ENCODE results near the gene ACTN4.

Gene ACTN4

DNA sequence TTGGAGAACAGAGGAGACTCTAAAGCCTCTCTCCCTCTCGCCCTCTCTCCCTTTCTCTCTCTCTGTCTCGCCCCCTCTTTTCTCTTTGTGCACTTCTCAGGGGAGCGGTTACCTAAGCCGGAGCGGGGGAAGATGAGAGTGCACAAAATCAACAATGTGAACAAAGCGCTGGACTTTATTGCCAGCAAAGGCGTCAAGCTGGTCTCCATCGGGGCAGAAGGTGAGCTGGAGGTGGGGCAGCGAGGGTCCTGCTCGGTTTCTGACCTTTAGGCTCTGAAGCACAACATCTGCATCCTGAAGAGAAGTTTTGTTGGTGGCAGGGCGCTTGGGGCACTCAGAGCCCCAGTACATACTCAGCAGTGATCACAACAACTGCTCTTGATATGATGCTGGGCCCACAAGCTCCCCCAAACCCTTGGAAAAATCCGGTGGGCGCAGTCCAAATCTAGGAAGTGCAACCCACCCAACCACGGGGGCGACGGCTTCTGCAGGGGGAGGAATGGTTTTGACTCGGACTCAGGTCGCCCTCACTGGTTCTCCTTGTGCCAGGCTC lies 53.5 kb downstream of the ACTN4 start:
- H3K27ac ChIP-seq (ENCODE audit: low read depth, low read length), result peak overlapping the region; percentile 67
- H3K4me1 ChIP-seq (ENCODE audit: insufficient read depth, low read length), result peaks cover 37% of the 10 kb centered on the region
- no peaks in the 10 kb centered on the region for H3K9me3 ChIP-seq (ENCODE audit: low read length)
- no peaks in the 10 kb centered on the region for H3K27me3 ChIP-seq (ENCODE audit: control insufficient read depth in 1 of 2, insufficient read depth in 2 of 2, low read length in 2 of 2)
- no peak overlapping the region for H3K9ac ChIP-seq (ENCODE audit: low read length)
- H3K36me3 ChIP-seq (ENCODE audit: insufficient read depth, low read length), result peaks cover 62% of the 10 kb centered on the region
- no peak overlapping the region for H3K4me3 ChIP-seq (ENCODE audit: low read depth in 1 of 2, low read length in 2 of 2)

DNA sequence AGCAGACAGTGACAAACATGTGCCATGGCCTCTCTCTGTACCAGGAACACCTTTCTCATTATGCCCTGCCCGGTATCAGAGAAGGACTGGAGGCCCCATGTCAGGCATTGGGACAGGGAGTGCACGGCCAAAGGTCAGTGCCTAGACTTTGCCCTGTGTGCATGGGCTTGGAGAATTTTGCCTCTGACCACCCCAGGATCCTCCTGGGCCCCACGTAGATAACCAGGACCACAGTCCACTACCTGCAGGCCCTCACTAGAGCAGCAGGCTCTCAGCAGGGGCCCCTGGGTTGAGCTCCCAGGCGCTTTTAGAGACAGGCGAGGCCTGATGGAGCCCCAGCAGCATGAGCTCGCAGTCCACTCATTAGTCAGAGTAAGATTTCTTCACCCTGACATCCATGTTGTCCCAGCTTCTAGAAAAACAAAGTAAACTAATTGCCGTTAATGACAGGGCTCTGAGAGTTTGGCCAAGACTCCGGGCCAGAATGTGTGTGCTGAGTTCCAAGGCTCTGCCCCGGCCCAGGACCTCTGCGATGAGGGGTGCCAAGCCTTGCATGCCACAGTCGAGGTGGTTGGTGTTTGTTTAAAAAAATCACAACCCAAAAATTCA lies 54.1 kb downstream of the ACTN4 start:
- H3K4me1 ChIP-seq (ENCODE audit: insufficient read depth, low read length), result peaks cover 32% of the 10 kb centered on the region
- no peak overlapping the region for H3K9ac ChIP-seq (ENCODE audit: low read length)
- H3K36me3 ChIP-seq (ENCODE audit: insufficient read depth, low read length), result peaks cover 67% of the 10 kb centered on the region

DNA sequence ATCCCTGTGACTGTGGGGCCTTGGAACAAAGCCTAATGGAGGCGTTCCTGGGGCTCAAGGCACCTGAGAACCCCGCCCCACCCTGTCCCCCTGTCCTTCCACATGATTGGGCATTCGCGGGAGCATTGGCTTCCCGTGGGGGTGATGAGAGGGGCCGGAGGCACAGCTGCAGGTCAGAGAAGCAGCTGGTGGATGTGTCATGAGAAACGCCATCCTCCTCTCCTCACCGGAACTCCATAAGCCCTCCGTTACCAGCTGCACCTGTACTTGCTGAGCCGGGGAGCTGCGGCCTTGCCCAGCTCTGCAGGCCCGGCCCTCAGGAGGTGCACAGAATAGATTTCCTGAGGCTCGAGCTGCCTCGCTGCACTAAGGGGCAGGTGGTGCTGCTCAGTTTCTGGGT lies 54.8 kb downstream of the ACTN4 start:
- H3K9ac ChIP-seq (ENCODE audit: low read length), result no peak overlapping the region
- H3K9me3 ChIP-seq (ENCODE audit: low read length), result no peaks in the 10 kb centered on the region
- no peaks in the 10 kb centered on the region for H3K27me3 ChIP-seq (ENCODE audit: control insufficient read depth in 1 of 2, insufficient read depth in 2 of 2, low read length in 2 of 2)
- H3K36me3 ChIP-seq (ENCODE audit: insufficient read depth, low read length), result peaks cover 70% of the 10 kb centered on the region
- H3K4me1 ChIP-seq (ENCODE audit: insufficient read depth, low read length), result peaks cover 29% of the 10 kb centered on the region
- no peak overlapping the region for H3K27ac ChIP-seq (ENCODE audit: low read depth, low read length)
- no peak overlapping the region for H3K4me3 ChIP-seq (ENCODE audit: low read depth in 1 of 2, low read length in 2 of 2)

More for the DNA sequence above, 54.1 kb downstream of the ACTN4 start:
- Histone ChIP-seq H3K27me3 (ENCODE audit: control insufficient read depth in 1 of 2, insufficient read depth in 2 of 2, low read length in 2 of 2) (no peaks in the 10 kb centered on the region), H3K27ac (ENCODE audit: low read depth, low read length) (peak overlapping the region; percentile 67), H3K4me3 (ENCODE audit: low read depth in 1 of 2, low read length in 2 of 2) (no peak overlapping the region), H3K9me3 (ENCODE audit: low read length) (no peaks in the 10 kb centered on the region)

DNA sequence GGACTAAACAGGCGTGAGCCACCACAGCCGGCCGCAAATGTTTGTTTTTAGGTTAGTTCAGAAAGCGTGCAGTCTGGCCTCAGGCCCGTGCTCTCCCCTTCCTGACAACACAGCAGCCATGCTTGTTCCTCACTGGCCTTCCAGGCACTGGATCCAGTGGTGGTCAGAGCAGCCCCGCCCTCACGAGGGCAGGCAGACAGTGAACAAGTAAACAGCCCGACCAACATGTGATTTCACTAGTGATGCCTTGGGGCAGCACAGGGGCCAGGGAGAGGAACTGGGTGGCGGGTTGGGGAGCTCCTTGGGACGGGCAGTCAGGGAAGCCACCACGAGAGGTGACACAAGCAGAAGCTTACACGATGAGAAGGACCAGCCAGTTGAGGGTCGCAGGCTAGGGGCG lies 56.1 kb downstream of the ACTN4 start:
- no peaks in the 10 kb centered on the region for H3K9me3 ChIP-seq (ENCODE audit: low read length)
- H3K27ac ChIP-seq (ENCODE audit: low read depth, low read length), result no peak overlapping the region

DNA sequence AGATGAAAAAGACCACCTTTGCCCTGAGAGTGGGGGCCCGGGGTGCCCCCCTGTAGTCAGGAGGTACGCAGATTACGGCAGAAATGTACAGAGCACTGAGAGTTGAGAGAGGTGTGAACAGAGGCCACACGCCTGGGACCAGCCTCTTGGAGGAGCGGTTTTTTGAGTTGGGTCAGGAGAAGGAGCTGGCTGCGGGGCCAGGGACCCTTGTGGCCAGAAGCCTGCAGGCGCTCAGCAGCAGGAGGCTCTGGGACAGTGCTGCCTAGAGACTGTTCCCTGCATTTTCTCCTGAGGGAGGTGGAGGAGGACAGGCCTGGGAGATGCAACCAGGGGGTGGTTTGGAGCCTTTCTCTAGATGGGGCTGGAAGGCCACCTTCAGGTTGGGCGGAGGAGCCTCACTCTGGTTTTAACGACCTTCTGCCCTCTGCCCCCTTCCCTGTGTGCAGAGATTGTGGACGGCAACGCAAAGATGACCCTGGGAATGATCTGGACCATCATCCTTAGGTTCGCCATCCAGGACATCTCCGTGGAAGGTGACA lies 57.1 kb downstream of the ACTN4 start:
- no peak overlapping the region for H3K4me3 ChIP-seq (ENCODE audit: low read depth in 1 of 2, low read length in 2 of 2)
- no peaks in the 10 kb centered on the region for H3K27me3 ChIP-seq (ENCODE audit: control insufficient read depth in 1 of 2, insufficient read depth in 2 of 2, low read length in 2 of 2)
- H3K27ac ChIP-seq (ENCODE audit: low read depth, low read length), result no peak overlapping the region
- no peak overlapping the region for H3K9ac ChIP-seq (ENCODE audit: low read length)
- H3K4me1 ChIP-seq (ENCODE audit: insufficient read depth, low read length), result peaks cover 27% of the 10 kb centered on the region
- H3K36me3 ChIP-seq (ENCODE audit: insufficient read depth, low read length), result peaks cover 92% of the 10 kb centered on the region
- no peaks in the 10 kb centered on the region for H3K9me3 ChIP-seq (ENCODE audit: low read length)

More for the DNA sequence above, 56.1 kb downstream of the ACTN4 start:
- no peak overlapping the region for H3K9ac ChIP-seq (ENCODE audit: low read length)
- H3K4me3 ChIP-seq (ENCODE audit: low read depth in 1 of 2, low read length in 2 of 2), result no peak overlapping the region
- peaks cover 29% of the 10 kb centered on the region for H3K4me1 ChIP-seq (ENCODE audit: insufficient read depth, low read length)
- H3K27me3 ChIP-seq (ENCODE audit: control insufficient read depth in 1 of 2, insufficient read depth in 2 of 2, low read length in 2 of 2), result no peaks in the 10 kb centered on the region
- H3K36me3 ChIP-seq (ENCODE audit: insufficient read depth, low read length), result peaks cover 82% of the 10 kb centered on the region

DNA sequence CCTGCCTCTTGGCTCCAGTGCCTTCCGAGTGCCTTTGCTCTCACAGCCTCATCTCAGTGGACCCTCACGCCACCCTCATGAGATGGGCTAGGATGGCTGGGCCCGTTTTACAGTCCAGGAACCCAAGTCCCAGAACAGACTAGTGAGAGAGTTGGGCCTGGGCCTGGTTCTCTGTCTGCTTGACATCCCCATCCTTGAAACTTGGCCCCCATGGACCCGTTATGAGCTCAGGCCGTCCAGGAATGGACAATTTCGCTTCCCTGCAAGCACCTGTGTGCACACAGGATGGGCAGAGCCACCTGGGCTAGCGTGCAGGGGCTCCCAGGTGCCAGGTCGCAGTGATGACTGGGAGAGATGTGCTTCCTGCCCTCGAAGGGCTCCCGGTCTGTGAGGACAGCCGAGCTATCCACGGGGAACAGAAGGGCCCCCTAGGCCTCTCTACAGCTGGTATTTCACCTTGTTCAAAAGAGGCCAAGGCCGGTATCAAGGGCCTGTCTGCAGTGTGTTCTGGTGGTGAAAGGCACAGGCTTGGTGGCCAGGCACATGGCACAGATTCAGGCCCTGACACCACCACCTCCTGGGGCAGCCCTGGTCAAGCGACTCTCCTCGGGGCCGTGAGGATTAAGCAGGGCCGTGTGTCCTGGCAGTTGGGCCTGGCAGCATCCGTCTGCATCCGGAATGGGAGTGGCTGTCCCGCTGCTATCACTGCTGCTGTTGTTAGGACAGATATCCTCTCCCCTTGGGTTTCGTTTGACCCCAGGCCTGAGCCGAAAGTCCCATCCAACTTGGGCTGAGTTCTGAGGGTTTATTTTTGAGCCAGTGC lies 58.0 kb downstream of the ACTN4 start:
- H3K4me3 ChIP-seq (ENCODE audit: low read depth in 1 of 2, low read length in 2 of 2), result no peak overlapping the region
- peak overlapping the region; percentile 20 for H3K9ac ChIP-seq (ENCODE audit: low read length)
- peaks cover 96% of the 10 kb centered on the region for H3K36me3 ChIP-seq (ENCODE audit: insufficient read depth, low read length)
- no peak overlapping the region for H3K27ac ChIP-seq (ENCODE audit: low read depth, low read length)
- H3K4me1 ChIP-seq (ENCODE audit: insufficient read depth, low read length), result peaks cover 35% of the 10 kb centered on the region
- H3K9me3 ChIP-seq (ENCODE audit: low read length), result no peaks in the 10 kb centered on the region
- H3K27me3 ChIP-seq (ENCODE audit: control insufficient read depth in 1 of 2, insufficient read depth in 2 of 2, low read length in 2 of 2), result no peaks in the 10 kb centered on the region

DNA sequence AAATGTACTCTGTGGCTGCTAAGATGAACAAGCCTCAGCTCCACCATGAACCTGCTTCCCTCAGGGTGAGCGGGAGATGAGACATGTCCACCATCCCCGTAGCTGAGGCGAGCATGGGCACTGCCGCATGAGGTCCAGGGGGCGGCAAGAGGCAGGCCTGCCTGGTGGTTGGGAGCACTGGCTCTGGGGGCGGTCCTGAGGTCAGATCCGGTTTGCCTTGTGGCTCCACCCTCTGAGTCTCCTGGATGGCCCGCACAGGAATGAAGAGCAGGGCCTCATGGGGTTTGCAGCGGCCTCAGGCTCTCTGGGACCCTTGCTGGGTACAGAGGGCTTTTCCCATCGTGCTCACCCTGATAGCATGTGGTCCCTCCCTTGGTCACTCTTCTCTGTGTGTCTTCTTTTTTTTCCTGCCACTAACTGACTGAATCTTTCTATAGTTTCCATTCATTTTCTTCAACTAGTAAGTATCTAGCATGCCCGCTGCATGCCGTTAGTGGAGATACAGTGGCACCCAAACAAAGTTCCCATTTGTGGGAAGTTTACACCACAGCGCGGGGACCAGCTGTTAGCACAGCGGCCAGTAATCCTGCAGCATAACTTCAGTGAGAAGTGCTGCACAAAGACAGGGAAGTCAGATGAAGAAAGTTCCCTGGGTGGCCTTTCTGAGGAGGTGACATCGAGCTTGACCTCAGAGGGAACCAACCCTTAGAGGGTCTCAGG lies 59.5 kb downstream of the ACTN4 start:
- Histone ChIP-seq H3K36me3 (ENCODE audit: insufficient read depth, low read length) (peaks cover 92% of the 10 kb centered on the region), H3K9ac (ENCODE audit: low read length) (no peak overlapping the region), H3K4me3 (ENCODE audit: low read depth in 1 of 2, low read length in 2 of 2) (no peak overlapping the region), H3K4me1 (ENCODE audit: insufficient read depth, low read length) (peaks cover 44% of the 10 kb centered on the region), H3K27ac (ENCODE audit: low read depth, low read length) (peak overlapping the region; percentile 35), H3K27me3 (ENCODE audit: control insufficient read depth in 1 of 2, insufficient read depth in 2 of 2, low read length in 2 of 2) (no peaks in the 10 kb centered on the region), H3K9me3 (ENCODE audit: low read length) (no peaks in the 10 kb centered on the region)

DNA sequence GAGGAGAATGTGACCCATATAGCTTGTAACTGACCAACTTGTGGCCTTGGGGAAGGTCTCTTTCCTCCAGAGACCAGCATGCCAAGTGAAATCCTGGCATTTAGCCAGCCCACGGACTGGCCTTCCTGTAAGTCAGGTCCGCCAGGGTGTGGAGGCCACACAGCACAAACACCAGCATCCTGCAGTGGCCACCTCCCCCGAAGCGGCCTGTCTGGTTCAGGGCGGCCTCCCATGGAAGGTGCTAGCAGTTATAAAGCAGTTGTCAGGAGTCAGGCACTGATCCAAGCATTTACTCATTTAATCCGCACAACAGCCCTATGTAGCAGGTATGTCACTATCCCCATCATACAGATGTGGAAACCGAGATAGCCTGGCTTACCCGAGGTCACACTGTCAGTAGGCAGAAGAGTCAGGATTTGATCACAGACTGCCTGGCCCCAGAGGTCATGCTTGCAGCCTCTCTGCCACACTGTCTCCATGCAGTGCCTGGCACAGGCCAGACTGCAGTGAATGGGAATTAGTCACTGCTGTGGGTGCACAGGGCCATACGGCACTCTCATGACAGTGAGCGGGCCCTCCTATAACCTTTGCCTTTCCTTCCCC lies 60.2 kb downstream of the ACTN4 start:
- H3K27ac ChIP-seq (ENCODE audit: low read depth, low read length), result peak overlapping the region; percentile 35
- peaks cover 51% of the 10 kb centered on the region for H3K4me1 ChIP-seq (ENCODE audit: insufficient read depth, low read length)
- no peak overlapping the region for H3K9ac ChIP-seq (ENCODE audit: low read length)
- H3K27me3 ChIP-seq (ENCODE audit: control insufficient read depth in 1 of 2, insufficient read depth in 2 of 2, low read length in 2 of 2), result no peaks in the 10 kb centered on the region
- no peaks in the 10 kb centered on the region for H3K9me3 ChIP-seq (ENCODE audit: low read length)
- H3K4me3 ChIP-seq (ENCODE audit: low read depth in 1 of 2, low read length in 2 of 2), result no peak overlapping the region
- peaks cover 85% of the 10 kb centered on the region for H3K36me3 ChIP-seq (ENCODE audit: insufficient read depth, low read length)

DNA sequence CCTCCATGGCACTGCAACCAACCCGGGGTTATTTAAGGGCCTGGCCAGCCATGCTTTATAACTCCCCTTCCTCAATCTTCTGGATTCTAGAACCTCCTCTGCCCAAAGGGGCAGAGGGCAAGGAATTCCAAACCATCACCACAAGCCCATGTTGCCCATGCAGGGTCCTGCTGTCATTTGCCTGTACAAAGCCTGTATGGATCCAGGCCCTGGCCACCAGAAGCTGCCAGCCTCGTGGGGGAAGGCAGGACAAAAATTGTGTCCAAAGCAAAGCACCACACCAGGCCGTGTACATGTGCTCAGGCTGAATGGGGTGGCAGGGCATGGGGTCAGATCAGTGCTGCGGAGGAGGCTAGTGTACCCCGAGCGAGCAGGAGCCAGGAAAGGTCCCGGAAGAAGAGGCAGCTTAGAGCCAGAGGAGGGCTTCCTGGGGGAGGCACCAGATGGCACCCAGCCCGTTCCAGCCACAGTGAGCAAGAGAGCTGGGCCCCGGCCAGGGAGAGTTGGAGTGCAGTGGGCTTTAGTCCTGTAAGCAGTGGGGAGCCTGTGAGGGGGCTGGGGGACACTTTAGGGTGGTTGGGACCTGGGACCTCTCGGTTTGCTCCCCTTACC lies 61.1 kb downstream of the ACTN4 start:
- Histone ChIP-seq H3K27me3 (ENCODE audit: control insufficient read depth in 1 of 2, insufficient read depth in 2 of 2, low read length in 2 of 2) (no peaks in the 10 kb centered on the region), H3K27ac (ENCODE audit: low read depth, low read length) (peak overlapping the region; percentile 83), H3K36me3 (ENCODE audit: insufficient read depth, low read length) (peaks cover 81% of the 10 kb centered on the region), H3K9ac (ENCODE audit: low read length) (no peak overlapping the region), H3K9me3 (ENCODE audit: low read length) (no peaks in the 10 kb centered on the region), H3K4me1 (ENCODE audit: insufficient read depth, low read length) (peaks cover 60% of the 10 kb centered on the region), H3K4me3 (ENCODE audit: low read depth in 1 of 2, low read length in 2 of 2) (no peak overlapping the region)

DNA sequence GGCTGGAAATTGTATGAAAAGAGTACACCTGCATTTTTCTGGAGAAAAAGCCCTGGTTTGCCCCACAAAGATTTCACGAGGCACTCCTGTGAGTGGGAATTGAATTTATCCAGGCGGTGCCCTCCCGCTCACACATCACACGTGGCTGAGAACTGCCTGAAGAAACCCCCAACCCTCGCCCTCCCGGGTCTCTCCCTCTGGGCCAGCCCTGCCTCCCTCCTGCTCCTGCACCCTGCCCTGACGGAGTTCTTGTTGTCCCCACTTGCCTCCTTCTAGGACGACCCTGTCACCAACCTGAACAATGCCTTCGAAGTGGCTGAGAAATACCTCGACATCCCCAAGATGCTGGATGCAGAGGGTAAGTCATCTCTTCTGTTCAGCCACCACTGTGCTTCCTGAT lies 61.7 kb downstream of the ACTN4 start:
- Histone ChIP-seq H3K4me3 (ENCODE audit: low read depth in 1 of 2, low read length in 2 of 2) (no peak overlapping the region), H3K4me1 (ENCODE audit: insufficient read depth, low read length) (peaks cover 63% of the 10 kb centered on the region), H3K27ac (ENCODE audit: low read depth, low read length) (peak overlapping the region; percentile 83), H3K9me3 (ENCODE audit: low read length) (no peaks in the 10 kb centered on the region), H3K9ac (ENCODE audit: low read length) (peak overlapping the region; percentile 1), H3K27me3 (ENCODE audit: control insufficient read depth in 1 of 2, insufficient read depth in 2 of 2, low read length in 2 of 2) (no peaks in the 10 kb centered on the region), H3K36me3 (ENCODE audit: insufficient read depth, low read length) (peaks cover 79% of the 10 kb centered on the region)

Measured in muscle layer of colon (tissue), 2 donors.